Measurements from ENCODE around the gene ENAH.
A peak's percentile ranks its signal among the peaks of the same experiment; 100 is the strongest.
"Not testable (repeated sequence)": the region's sequence is repeated elsewhere in the genome, so short reads cannot be mapped to it uniquely, and the experiment has no call there.

ENAH gene

GRCh38 chr1:225486856-225487255 lies 166.1 kb downstream of the ENAH start:
- no peak for DNase-seq (ENCODE audit: low spot score)

GRCh38 chr1:225485991-225486530 lies 166.9 kb downstream of the ENAH start:
- DNase-seq (ENCODE audit: low spot score) = no peak

DNA sequence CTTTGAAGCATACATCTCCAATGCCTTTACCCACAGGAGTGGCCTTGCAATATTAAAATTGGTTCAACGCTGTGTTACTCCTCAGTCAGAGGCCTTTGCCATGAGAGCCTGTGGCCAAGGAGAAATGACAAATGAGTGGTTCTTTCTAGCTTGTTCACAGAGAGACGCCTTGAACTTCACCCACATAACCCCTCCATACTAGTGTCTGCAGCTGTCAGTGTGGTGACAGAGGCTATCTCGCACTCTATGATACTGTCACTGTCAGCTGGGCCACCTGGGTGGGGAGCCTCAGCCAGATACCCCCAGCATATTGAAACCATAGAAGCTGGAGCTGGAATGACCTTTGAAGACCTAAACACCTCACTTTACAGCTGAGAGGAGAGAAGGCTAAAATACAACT lies 167.7 kb downstream of the ENAH start:
- no peak for DNase-seq (ENCODE audit: low spot score)

- DNase-seq (ENCODE audit: low spot score) = no peak
These were observed 168.2 kb downstream of the ENAH start for GRCh38 chr1:225484657-225485214.

DNA sequence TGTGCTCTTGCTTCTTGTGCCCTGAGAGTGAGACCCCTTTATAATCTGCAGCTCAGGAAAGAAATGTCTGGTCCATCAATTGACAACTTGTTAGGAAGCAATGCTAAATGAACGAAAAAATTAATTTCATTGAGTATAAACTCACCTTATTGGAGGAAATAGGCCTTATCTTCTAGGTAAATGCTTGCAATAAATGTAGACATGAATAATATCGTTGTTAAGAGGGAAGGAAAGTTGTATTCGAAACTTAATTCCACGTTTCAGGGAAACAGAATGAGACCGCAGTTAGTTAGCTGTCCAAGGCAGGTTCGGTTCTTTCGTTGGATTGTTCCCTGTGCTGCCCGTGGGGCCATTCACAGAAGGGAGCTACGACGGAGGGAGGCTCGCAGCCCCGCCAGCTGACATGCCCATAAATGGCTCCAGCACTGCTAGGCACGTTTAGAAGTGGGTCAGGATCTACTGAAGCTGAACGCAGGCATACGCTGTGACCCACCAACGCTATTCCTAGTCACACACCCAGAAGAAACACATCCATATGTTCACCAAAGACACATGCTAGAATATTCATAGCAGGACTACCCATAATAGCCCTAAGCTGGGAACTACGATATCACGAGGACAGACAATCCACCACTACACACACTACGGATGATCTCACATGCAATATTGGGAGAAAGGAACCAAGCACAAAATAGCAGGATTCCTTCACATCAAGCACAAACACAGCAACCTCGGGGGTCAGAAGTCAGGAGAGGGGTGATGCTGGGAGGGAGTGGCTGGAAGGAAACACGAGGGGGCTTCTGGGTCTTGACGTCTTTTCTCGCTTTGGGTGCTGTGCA lies 168.9 kb downstream of the ENAH start:
- no peak for DNase-seq (ENCODE audit: low spot score)

GRCh38 chr1:225482421-225482950 lies 170.4 kb downstream of the ENAH start:
- DNase-seq (ENCODE audit: low spot score) = no peak

DNA sequence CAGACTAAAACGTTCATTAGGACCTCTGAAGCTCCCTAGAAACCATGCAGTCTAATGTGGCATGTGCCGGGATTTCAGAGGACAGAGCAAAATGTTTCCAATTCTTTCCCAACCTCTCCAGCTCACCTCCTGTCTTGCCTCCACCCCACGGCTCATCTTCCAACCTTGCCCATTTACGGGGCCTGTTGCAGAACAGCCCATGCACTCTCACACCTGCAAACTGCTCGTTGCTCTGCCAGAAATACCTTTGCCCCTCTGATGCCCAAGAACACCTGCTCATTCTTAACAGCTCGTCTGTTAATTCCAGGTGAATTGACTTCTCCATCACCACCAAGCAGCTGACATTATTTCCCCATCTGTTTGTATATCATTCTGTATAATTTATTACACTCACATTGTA lies 171.2 kb downstream of the ENAH start:
- DNase-seq (ENCODE audit: low spot score) = no peak

- DNase-seq (ENCODE audit: low spot score) = no peak
These were observed 172.0 kb downstream of the ENAH start for GRCh38 chr1:225480825-225481434.

DNA sequence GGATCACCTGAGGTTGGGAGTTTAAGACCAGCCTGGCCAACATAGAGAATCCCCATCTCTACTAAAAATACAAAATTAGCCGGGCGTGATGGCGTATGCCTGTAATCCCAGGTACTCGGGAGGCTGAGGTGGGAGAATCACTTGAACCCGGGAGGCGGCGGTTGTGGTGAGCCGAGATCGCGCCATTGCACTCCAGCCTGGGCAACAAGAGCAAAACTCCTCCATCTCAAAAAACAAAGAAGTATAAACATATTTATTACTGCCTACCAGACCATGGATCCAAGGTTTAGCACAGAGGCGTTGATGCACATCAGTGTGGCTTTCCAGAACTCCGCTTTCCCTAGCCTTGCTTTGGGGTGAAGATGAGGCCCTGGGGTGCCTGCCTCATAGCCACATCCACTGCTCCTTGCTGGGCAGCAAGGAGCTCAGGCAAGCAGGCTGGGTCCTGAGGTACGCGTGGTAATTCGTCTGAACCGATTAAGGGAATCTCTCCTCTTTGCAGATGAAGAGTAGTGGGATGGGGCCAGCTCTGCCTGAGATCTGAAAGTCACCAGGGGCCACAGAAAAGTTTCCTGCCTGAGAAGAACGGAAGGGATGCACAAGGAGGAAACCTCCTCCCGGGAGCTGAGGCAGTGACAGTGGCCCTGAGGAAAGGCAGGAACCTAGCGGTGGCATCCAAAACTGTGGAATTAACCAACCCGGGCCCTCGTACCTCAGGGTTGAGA lies 172.8 kb downstream of the ENAH start:
- DNase-seq (ENCODE audit: low spot score) = no peak

DNA sequence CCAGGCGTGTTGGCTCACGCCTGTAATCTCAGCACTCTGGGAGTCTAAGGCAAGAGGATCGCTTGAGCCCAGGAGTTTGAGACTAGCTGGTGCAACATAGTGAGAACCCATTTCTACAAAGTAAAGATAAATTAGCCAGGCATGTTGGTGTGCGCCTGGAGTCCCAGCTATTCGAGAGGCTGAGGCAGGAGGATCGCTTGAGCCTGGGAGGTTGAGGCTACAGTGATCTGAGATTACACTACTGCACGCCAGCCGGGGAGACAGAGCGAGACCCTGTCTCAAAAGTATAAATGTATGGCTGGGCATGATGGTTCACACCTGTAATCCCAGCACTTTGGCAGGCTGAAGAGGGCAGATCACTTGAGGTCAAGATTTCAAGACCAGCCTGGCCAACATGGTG lies 173.6 kb downstream of the ENAH start:
- no peak for DNase-seq (ENCODE audit: low spot score)

- DNase-seq (ENCODE audit: low spot score) = no peak
These were observed 175.5 kb downstream of the ENAH start for GRCh38 chr1:225477296-225477911.

- DNase-seq (ENCODE audit: low spot score) = no peak
These were observed 176.4 kb downstream of the ENAH start for GRCh38 chr1:225476538-225476988.

DNA sequence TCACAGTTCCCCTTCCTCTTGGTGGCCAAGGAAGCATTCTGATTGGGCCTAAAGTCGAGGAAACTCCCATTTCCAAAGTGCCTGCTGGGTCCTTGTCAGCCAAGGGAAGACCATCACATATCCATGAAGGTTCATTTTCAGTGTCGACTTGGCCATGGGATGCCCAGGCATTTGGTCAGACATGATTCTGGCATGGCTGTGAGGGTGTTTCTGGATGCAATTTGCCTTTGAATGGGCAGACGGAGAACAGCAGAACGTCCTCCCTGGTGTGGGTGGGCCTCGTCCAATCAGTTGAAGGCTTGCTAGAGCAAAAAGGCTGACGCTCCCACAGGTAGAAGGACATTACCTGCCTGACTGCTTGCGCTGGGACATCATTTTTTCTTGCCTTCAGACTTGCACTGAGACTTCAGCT lies 176.8 kb downstream of the ENAH start:
- no peak for DNase-seq (ENCODE audit: low spot score)

DNA sequence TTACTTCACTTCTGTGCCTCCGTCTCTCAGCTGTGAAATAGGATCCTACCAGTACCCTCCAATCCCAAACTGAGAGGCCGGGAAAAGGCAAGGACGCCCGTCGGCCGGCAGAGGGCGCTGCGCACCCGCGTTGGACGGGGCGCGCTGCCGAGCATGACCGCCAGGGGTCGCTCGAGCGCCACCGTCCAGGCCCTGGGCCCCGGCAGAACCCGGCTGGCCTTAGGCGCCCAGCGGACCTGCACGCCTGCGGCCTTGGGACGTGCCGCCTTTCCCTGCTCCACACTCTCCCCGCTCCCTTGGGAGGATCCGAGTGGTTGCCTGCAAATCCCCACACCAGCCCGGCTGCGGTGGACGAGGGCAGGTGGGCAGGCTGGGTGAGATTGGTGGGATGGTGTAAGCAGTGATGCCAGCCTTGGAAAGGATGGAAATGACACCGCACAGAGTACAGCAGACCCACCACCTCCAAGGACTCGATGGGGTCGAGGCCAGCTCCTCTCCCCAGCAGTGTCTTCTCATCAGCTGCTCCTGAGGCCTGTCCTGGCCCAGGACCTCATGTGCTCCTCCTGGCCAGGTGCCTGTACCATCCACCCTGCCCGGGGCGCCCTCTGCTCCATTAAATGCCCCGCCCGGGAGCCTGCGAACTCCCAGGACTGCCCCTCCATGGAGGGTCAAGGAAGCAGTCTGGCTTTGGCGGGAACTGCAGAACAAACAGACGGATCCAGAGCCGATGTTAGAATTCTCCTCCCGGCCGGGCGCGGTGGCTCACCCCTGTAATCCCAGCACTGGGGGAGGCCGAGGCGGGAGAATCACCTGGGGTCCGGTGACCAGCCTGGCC lies 177.7 kb downstream of the ENAH start:
- DNase-seq (ENCODE audit: low spot score) = peak; percentile 76

GRCh38 chr1:225474439-225474985 lies 178.4 kb downstream of the ENAH start:
- DNase-seq (ENCODE audit: low spot score) = no peak

- not testable (repeated sequence) for DNase-seq (ENCODE audit: low spot score)
These were observed 179.1 kb downstream of the ENAH start for GRCh38 chr1:225473676-225474438.

- not testable (repeated sequence) for DNase-seq (ENCODE audit: low spot score)
These were observed 179.7 kb downstream of the ENAH start for GRCh38 chr1:225473266-225473665.

DNA sequence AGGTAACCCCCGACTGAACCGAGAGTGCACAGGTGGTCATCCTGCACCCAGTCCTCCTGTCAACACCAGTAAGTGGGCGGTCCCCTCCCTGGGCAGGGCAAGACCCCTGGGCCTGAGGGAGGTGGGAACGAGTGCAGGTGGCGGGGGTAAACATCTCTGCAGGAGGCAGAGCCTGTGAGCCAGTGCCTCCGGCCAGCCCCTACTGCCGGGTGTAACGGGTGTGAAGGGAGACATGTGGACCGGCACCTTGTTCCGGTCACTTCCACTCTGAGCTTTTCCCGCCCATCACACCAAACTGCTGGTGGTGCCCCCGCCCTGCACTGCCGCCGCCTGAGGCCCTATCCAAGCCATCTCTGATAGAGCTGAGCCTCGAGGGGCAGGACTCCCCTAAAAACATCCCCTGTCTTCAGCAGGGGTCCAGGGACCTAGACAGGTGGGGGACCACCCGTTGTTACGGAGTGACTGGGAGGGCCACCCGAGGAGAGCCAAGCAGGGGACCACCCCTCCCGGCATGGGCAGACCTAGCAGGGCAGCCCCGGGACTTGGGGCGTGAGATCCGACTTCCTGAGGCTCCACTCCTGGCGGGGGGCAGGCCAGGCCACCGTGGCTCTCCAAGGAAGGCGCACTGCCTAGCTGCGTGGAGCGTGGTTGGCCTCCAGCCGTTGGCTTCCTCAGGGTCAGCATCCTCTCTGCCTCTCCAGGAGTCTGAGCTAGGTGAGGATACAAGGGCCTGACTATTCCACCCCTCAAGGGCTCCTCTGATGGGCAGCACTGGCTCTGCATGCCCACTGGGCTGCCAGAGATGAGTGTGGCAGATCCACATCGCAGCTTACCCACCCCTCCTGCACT lies 181.2 kb downstream of the ENAH start:
- no peak for DNase-seq (ENCODE audit: low spot score)

DNA sequence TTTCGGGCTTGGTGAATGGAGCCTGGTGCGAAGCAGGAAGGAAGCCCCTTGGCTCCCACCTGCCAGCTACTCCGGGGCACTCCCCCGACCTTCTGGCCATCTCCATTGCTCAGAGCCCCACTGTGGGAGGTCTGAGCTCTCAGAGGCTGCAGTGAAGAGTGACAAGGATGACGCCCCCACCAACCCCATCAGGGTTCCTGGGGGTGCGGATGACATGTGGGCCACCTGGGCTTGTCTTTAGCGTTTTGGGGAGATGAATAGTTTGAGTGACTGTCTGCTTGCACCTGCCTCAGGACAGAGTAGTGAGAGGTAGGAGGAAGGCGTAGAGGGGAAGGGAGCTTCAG lies 181.8 kb downstream of the ENAH start:
- no peak for DNase-seq (ENCODE audit: low spot score)
